ENCODE results near the gene GLDN.

DNA sequence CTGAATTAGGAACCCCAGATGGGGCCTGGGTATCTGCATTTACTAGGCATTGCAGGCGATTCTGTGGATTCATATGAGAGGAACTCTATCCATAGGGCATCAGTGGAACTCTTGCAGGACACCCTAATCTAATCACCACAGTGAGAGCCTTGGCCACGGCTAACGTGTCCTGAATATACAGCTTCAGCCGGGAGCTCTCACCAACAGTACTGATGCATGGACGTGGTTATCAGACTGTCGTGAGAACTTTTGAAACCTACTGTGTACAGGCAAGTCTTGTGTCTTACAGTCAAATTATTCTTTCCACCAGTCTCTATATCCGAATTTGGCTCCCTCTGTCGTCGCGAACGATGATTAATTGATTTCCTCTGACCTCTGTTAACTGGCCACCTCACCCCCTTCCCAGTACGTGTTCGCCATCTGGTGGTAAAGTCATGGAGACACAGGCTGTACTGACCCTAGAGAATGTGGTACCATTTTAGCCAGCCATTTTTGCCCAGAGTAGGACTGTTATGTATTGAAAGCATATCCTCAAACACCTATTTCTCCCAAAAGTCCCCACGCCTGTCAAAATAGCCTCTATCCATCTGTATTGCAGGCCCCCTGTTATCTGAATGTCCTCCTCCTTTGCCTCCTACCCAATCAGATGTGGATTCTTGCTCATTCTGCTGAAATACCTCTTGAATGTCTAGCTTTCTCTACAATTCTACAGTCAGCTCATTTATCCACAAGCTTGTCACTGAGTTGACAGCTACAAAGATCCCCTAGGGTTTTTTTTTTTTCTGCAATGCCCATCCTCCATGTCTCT, 39.7 kb downstream of the GLDN start:
- TF ChIP-seq, protein P1, sequence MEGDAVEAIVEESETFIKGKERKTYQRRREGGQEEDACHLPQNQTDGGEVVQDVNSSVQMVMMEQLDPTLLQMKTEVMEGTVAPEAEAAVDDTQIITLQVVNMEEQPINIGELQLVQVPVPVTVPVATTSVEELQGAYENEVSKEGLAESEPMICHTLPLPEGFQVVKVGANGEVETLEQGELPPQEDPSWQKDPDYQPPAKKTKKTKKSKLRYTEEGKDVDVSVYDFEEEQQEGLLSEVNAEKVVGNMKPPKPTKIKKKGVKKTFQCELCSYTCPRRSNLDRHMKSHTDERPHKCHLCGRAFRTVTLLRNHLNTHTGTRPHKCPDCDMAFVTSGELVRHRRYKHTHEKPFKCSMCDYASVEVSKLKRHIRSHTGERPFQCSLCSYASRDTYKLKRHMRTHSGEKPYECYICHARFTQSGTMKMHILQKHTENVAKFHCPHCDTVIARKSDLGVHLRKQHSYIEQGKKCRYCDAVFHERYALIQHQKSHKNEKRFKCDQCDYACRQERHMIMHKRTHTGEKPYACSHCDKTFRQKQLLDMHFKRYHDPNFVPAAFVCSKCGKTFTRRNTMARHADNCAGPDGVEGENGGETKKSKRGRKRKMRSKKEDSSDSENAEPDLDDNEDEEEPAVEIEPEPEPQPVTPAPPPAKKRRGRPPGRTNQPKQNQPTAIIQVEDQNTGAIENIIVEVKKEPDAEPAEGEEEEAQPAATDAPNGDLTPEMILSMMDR (IDR thresholded peaks at IDR 0.05): peak; percentile 94
- no peak for TF ChIP-seq ZFX (IDR thresholded peaks at IDR 0.05; ENCODE audit: borderline replicate concordance)

Data from 22Rv1 (cell line).